Erythroblast (primary cell): ENCODE results near the gene LZTS2.
"Not testable (repeated sequence)": the region's sequence is repeated elsewhere in the genome, so short reads cannot be mapped to it uniquely, and the experiment has no call there.

Source experiments
- DNase-seq, 2 experiments: peaks; one replicate each; lab custom pipeline; 2025; lab: John Stamatoyannopoulos, UW
- GATA1 ChIP-seq: IDR thresholded peaks from 2 replicates; pipeline ENCODE4 v1.6.1; 2011; ENCODE audit warnings: low read depth, mild to moderate bottlenecking, control low read depth, low read length, moderate library complexity
- POLR2A ChIP-seq: IDR thresholded peaks from 2 replicates; pipeline ENCODE4 v1.6.1; 2011; ENCODE audit warnings: mild to moderate bottlenecking, low read length

Gene LZTS2

GRCh38 chr10:100970914-100971811 is 28.4 kb upstream of the LZTS2 start:
- no peak for TF ChIP-seq POLR2A
- TF ChIP-seq GATA1 = no peak
- DNase-seq = no peak

- TF ChIP-seq POLR2A (no peak), GATA1 (no peak)
- no peak for DNase-seq
These were observed 27.3 kb upstream of the LZTS2 start for GRCh38 chr10:100972115-100972903.

- TF ChIP-seq GATA1 (no peak), POLR2A (no peak)
- DNase-seq = no peak
These were observed 26.6 kb upstream of the LZTS2 start for GRCh38 chr10:100972904-100973535.

GRCh38 chr10:100975397-100975796 is 24.2 kb upstream of the LZTS2 start:
- not testable (repeated sequence) for DNase-seq

- TF ChIP-seq GATA1 (no peak), POLR2A (no peak)
- no peak for DNase-seq
These were observed 22.7 kb upstream of the LZTS2 start for GRCh38 chr10:100976906-100977305.

DNA sequence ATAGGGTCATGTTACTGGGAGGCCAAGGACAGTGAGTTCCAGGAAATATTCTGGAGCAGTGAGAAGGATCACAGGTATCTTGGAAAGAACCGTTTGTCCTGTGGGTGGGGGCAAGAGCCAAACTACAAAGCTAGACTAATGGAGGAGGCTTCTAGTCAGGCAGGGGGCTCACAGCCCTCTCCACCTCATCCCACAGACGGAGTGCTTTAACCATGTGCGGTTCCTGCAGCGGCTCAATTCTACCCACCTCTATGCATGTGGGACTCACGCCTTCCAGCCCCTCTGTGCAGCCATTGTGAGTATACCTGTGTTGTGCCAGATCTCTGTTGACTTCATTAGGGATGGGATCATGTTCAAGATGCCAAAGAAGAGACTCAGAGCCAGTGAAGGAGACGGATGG is 22.2 kb upstream of the LZTS2 start:
- DNase-seq = no peak
- TF ChIP-seq POLR2A (no peak), GATA1 (no peak)

DNA sequence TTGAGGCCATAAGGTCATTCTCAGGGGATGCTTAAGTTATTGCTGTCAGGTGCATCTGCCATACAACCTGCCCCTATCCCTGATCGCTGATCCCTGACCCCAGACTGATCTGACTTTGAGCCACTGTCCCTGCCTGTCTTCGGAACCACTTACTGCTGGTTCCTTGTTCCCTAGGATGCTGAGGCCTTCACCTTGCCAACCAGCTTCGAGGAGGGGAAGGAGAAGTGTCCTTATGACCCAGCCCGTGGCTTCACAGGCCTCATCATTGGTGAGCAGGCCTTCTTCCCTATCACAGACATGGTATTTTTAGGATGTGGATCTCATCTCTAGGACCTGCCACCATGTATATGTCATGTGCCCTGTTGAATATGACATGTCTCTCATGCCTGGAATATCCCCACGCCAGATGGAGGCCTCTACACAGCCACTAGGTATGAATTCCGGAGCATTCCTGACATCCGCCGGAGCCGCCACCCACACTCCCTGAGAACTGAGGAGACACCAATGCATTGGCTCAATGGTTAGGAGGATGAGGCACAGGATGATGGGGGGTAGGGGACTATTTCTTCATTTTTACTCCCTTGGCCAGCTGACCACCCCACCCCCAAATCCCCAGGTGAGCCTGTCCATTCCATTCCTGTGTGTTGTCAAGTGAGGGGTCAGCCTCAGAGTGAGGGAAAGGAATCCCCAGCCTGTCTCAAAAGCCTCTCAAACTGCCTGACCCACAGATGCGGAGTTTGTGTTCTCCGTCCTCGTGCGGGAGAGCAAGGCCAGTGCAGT is 21.3 kb upstream of the LZTS2 start:
- TF ChIP-seq POLR2A (no peak), GATA1 (no peak)
- DNase-seq = no peak

DNA sequence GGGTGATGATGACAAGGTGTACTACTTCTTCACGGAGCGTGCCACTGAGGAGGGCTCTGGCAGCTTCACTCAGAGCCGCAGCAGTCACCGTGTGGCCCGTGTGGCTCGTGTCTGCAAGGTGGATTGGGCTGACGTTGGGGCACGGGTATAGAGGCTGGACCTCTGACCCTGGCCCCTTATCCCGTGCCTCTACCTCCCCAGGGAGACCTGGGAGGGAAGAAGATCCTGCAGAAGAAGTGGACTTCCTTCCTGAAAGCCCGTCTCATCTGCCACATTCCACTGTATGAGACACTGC is 20.8 kb upstream of the LZTS2 start:
- no peak for TF ChIP-seq POLR2A

DNA sequence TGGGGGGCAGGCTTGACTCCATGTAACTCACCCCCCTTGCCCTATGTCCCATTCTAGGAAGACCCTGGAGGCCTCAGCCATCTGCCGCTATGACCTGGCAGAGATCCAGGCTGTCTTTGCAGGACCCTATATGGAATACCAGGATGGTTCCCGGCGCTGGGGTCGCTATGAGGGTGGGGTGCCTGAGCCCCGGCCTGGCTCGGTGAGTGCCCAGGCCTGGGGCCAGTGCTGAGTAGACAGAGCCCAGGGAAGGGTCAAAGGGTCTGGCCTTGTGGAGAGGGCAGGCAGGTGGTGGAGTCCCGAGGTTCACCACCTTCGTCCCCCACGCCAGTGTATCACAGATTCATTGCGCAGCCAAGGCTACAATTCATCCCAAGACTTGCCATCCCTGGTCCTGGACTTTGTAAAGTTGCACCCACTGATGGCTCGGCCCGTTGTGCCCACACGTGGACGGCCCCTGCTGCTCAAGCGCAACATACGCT is 19.8 kb upstream of the LZTS2 start:
- no peak for DNase-seq
- TF ChIP-seq POLR2A (no peak), GATA1 (no peak)

More for the DNA sequence above, 20.8 kb upstream of the LZTS2 start:
- DNase-seq = no peak

DNA sequence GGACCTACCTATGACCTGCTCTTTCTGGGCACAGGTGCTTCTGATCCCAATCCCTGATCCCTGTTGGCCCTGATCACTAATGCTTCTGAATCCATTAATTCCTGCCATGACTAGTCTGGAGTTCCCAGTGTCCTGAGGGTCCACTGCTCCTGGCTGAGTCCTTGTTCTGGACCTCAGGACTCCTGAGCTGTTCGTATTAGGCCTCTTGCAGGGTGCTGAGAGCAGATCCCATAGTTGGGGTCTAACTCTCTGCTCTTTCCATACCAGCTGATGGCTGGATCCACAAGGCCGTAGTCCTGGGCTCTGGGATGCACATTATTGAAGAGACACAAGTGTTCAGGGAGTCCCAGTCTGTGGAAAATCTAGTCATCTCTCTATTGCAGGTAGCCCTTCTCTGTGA is 19.3 kb upstream of the LZTS2 start:
- TF ChIP-seq POLR2A (no peak), GATA1 (no peak)
- DNase-seq = no peak

GRCh38 chr10:100980711-100981110 is 18.9 kb upstream of the LZTS2 start:
- no peak for DNase-seq
- TF ChIP-seq GATA1 = no peak
- TF ChIP-seq POLR2A = no peak

DNA sequence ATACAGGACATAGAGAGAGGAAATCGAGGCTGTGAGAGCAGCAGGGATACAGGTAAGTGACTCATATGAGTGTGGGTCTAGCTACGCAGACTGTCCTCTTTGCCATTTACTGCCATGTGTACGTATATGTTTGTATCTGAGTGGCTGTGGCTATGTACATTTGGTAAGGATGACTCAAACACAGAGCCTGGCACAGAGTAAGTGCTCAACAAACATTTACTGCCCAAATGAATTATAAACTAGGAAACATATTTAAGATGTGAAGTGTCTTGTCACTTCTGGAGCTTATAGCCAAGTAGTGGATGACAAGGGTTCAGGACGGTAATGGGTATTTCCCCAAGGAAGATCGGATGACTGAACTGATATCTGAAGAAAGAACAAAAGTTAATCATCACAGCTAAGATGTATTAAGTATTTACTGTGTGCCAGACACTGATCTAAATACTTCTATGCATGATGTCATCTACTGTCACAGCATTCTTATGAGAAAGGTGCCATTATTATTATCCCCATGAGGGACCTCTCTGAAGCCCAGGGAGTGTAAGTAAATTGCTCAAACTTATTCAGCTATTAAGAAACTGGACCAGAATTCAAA is 18.3 kb upstream of the LZTS2 start:
- TF ChIP-seq GATA1 (no peak), POLR2A (no peak)
- DNase-seq = no peak

GRCh38 chr10:100982916-100983830 is 16.4 kb upstream of the LZTS2 start:
- no peak for DNase-seq
- TF ChIP-seq POLR2A = no peak
- TF ChIP-seq GATA1 = no peak
